HL-60 (cell line): ENCODE data around the gene DDX6.
A peak's percentile ranks its signal among the peaks of the same experiment; 100 is the strongest.

Experiments used
- DNase-seq, 2 experiments: peaks; one replicate each; pipeline ENCODE4 v3.0.0-alpha.2; 2010 to 2020; ENCODE audit warnings: low read depth in 1 of 2, low spot score in 1 of 2
- H3K27ac ChIP-seq: fragments of 250-450 bp; sonication (Bioruptor Pico); replicated peaks from 2 replicates; pipeline ENCODE4 v1.5.1; 2020; ENCODE audit warnings: mild to moderate bottlenecking, moderate library complexity
- H3K27me3 ChIP-seq: fragments of 250-450 bp; sonication (Bioruptor Pico); 2 replicates; pipeline ENCODE4 v1.5.1; 2021; ENCODE audit warnings: mild to moderate bottlenecking, moderate library complexity; ENCODE audit not compliant: insufficient read depth, poor library complexity, severe bottlenecking
- H3K4me3 ChIP-seq: replicated peaks from 2 replicates; pipeline ENCODE4 v1.5.1; 2011; ENCODE audit warnings: mild to moderate bottlenecking, control low read depth, low read length; ENCODE audit not compliant: insufficient read depth
- GABPA ChIP-seq: IDR thresholded peaks from 2 replicates; pipeline ENCODE4 v1.6.1; 2012; ENCODE audit warnings: low read depth
- POLR2AphosphoS5 ChIP-seq: IDR thresholded peaks from 2 replicates; pipeline ENCODE4 v1.6.1; 2012; ENCODE audit warnings: low read depth
- SPI1 ChIP-seq: IDR thresholded peaks from 2 replicates; pipeline ENCODE4 v1.6.1; 2012; ENCODE audit warnings: low read depth, mild to moderate bottlenecking, borderline replicate concordance
- TF ChIP-seq, protein P1 (sequence below): IDR thresholded peaks from 2 replicates; pipeline ENCODE4 v1.6.1; 2012; ENCODE audit warnings: low read depth; ENCODE audit not compliant: insufficient replicate concordance
- TF ChIP-seq, protein P2 (sequence below): IDR thresholded peaks from one replicate; pipeline ENCODE4 v1.5.1; 2011; ENCODE audit warnings: low read length, control low read depth, inconsistent platforms; ENCODE audit not compliant: insufficient read depth

Gene DDX6

DNA sequence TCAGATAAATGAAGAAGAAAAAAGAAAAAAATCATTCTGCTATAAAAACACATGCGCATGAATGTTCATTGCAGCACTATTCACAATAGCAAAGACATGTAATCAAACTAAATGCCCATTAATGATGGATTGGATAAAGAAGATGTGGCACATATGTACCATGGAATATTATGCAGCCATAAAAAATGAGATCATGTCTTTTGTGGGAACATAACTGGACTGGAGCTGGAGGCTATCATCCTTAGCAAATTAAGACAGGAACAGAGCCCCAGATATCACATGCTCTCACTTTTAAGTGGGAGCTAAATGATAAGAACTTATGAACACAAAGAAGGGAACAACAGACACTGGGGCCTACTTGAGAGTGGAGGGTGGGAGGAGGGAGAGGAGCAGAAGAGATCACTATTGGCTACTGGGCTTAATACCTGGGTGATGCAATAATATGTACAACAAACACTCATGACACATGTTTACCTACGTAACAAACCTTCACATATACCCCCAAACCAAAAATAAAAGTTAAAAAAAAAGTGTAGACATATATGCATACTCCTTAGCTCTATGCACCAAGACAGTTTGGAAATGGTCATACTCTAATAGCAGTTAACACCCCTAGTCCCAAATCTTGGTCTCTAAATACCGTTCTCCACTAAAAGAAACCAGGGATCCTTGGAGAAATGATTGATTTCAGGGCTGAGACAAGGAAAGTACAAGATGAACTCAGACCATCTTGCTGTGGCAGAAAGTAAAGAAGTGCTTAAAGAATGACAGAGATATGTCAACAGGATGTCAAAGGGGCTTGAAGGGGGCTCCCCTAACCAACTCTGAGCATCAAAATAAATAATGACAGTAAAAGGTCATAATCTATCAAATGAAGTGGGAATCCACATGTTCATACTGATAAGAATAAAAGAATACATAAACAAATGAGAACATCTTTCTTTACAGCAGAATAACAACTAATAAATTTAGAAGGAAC lies 17.1 kb upstream of the DDX6 start:
- no peak overlapping the region for H3K27ac ChIP-seq
- TF ChIP-seq, protein P1, sequence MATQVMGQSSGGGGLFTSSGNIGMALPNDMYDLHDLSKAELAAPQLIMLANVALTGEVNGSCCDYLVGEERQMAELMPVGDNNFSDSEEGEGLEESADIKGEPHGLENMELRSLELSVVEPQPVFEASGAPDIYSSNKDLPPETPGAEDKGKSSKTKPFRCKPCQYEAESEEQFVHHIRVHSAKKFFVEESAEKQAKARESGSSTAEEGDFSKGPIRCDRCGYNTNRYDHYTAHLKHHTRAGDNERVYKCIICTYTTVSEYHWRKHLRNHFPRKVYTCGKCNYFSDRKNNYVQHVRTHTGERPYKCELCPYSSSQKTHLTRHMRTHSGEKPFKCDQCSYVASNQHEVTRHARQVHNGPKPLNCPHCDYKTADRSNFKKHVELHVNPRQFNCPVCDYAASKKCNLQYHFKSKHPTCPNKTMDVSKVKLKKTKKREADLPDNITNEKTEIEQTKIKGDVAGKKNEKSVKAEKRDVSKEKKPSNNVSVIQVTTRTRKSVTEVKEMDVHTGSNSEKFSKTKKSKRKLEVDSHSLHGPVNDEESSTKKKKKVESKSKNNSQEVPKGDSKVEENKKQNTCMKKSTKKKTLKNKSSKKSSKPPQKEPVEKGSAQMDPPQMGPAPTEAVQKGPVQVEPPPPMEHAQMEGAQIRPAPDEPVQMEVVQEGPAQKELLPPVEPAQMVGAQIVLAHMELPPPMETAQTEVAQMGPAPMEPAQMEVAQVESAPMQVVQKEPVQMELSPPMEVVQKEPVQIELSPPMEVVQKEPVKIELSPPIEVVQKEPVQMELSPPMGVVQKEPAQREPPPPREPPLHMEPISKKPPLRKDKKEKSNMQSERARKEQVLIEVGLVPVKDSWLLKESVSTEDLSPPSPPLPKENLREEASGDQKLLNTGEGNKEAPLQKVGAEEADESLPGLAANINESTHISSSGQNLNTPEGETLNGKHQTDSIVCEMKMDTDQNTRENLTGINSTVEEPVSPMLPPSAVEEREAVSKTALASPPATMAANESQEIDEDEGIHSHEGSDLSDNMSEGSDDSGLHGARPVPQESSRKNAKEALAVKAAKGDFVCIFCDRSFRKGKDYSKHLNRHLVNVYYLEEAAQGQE, result no peak
- TF ChIP-seq GABPA (no peak), SPI1 (no peak), POLR2AphosphoS5 (no peak)
- TF ChIP-seq, protein P2, sequence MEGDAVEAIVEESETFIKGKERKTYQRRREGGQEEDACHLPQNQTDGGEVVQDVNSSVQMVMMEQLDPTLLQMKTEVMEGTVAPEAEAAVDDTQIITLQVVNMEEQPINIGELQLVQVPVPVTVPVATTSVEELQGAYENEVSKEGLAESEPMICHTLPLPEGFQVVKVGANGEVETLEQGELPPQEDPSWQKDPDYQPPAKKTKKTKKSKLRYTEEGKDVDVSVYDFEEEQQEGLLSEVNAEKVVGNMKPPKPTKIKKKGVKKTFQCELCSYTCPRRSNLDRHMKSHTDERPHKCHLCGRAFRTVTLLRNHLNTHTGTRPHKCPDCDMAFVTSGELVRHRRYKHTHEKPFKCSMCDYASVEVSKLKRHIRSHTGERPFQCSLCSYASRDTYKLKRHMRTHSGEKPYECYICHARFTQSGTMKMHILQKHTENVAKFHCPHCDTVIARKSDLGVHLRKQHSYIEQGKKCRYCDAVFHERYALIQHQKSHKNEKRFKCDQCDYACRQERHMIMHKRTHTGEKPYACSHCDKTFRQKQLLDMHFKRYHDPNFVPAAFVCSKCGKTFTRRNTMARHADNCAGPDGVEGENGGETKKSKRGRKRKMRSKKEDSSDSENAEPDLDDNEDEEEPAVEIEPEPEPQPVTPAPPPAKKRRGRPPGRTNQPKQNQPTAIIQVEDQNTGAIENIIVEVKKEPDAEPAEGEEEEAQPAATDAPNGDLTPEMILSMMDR, result no peak

DNA sequence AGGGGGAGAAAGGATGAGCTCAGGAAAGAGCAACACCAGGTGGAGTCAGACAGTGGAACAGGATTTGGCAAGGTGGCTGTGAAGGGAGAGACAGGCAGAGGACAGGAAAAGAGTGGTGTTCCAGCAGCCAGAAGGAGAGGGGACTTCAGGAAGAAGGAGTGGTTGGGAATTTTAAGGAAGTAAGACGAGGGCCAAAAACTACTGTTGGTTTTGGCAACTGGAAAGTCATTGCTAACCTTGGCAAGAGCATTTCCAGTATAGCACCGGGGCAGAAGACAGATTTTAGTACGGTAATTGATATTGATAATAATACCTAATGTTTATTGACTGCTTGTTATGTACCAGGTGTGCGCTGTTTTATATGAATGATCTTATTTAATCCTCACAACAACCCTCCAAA lies 15.4 kb upstream of the DDX6 start:
- no peak overlapping the region for H3K27ac ChIP-seq
- DNase-seq, result no peak
- TF ChIP-seq, protein P2, result no peak
- no peak for TF ChIP-seq GABPA
- TF ChIP-seq, protein P1, result no peak
- no peak for TF ChIP-seq SPI1
- TF ChIP-seq POLR2AphosphoS5, result no peak
- no peak overlapping the region for H3K4me3 ChIP-seq
- H3K27me3 ChIP-seq, result no peaks in the 10 kb centered on the region

More for the DNA sequence above, 17.1 kb upstream of the DDX6 start:
- no peaks in the 10 kb centered on the region for H3K27me3 ChIP-seq
- H3K4me3 ChIP-seq, result no peak overlapping the region
- DNase-seq, result no peak

DNA sequence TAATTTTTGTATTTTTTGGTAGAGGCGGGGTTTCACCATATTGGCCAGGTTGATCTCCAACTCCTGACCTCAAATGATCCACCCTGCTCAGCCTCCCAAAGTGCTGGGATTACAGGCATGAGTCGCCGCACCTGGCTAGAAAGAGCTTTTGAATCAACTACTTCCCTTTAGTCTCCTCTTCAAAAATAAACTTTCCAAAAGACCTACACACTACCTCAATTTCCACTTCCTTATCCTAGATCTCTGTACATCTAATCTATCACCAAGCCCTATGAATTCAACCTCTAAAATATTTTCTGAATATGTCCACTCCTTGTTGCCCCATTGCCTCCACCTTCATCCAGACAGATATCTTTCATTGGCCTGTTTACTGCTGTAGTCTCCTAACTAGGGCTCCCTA lies 13.1 kb upstream of the DDX6 start:
- DNase-seq, result no peak
- Histone ChIP-seq H3K27me3 (no peaks in the 10 kb centered on the region), H3K27ac (no peak overlapping the region), H3K4me3 (no peak overlapping the region)
- TF ChIP-seq, protein P1, result no peak
- TF ChIP-seq POLR2AphosphoS5 (no peak), SPI1 (peak; percentile 55; the same call in 1 of the 2 replicates), GABPA (no peak)
- TF ChIP-seq, protein P2, result no peak
